DOHH2 (cell line): Measurements from ENCODE around the gene ACTN1.

Source experiments
- EZH2phosphoT487 ChIP-seq: fragments of 200-600 bp; sonication (generic); IDR thresholded peaks from 2 replicates; pipeline ENCODE4 v1.6.1; 2017; ENCODE audit warnings: borderline replicate concordance, mild to moderate bottlenecking, antibody characterized with exemption, low read length, moderate library complexity, mixed read lengths
- TF ChIP-seq, protein P1 (sequence below): fragments of 200-600 bp; sonication (generic); IDR thresholded peaks from one replicate; pipeline ENCODE4 v1.5.1; 2014; ENCODE audit warnings: antibody characterized with exemption, mild to moderate bottlenecking, low read depth, low read length; ENCODE audit not compliant: poor library complexity, severe bottlenecking

DNA sequence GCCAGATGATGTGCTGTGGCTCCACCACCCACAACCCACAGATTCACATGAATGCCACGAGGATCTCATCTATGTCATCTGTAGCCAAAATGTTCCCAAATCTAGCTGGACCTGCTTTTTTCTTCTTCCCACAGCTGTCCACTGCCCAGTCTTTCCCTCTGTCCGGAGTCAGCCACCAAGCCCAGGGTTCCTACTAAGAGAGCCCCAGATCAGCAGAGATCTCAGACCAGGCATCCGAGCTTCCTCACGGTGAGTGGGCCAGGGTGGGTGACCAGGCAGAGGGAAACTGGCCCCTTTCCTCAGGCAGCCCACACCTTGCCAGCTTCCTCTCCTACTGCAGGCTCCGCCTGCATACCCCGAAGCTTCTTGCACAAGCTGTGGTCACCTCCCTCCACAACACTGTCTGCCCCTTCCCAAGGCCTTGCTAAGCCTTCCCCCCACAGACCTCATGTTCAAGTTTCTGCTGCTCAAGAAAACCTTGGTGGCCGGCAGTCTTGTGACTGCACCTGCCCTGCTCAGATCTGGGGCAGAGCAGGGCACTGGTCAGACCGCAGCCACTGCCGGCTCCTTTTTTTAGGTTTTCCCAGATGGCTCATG, 81.4 kb downstream of the ACTN1 start:
- TF ChIP-seq, protein P1, sequence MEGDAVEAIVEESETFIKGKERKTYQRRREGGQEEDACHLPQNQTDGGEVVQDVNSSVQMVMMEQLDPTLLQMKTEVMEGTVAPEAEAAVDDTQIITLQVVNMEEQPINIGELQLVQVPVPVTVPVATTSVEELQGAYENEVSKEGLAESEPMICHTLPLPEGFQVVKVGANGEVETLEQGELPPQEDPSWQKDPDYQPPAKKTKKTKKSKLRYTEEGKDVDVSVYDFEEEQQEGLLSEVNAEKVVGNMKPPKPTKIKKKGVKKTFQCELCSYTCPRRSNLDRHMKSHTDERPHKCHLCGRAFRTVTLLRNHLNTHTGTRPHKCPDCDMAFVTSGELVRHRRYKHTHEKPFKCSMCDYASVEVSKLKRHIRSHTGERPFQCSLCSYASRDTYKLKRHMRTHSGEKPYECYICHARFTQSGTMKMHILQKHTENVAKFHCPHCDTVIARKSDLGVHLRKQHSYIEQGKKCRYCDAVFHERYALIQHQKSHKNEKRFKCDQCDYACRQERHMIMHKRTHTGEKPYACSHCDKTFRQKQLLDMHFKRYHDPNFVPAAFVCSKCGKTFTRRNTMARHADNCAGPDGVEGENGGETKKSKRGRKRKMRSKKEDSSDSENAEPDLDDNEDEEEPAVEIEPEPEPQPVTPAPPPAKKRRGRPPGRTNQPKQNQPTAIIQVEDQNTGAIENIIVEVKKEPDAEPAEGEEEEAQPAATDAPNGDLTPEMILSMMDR = no peak
- TF ChIP-seq EZH2phosphoT487 = no peak
